ENCODE measurements around the gene MYO1D. TPM values are rescaled to one million over a fixed set of nuclear protein-coding genes. Genes with fewer than 3 reads are reported as not detected.
A peak's percentile ranks its signal among the peaks of the same experiment; 100 is the strongest.
"Not testable (repeated sequence)": the region's sequence is repeated elsewhere in the genome, so short reads cannot be mapped to it uniquely, and the experiment has no call there.

MYO1D gene
- 2.3 and 3.7 TPM in 2 replicates for total RNA-seq (2014; rRNA removed; shearing (Covaris generic))

DNA sequence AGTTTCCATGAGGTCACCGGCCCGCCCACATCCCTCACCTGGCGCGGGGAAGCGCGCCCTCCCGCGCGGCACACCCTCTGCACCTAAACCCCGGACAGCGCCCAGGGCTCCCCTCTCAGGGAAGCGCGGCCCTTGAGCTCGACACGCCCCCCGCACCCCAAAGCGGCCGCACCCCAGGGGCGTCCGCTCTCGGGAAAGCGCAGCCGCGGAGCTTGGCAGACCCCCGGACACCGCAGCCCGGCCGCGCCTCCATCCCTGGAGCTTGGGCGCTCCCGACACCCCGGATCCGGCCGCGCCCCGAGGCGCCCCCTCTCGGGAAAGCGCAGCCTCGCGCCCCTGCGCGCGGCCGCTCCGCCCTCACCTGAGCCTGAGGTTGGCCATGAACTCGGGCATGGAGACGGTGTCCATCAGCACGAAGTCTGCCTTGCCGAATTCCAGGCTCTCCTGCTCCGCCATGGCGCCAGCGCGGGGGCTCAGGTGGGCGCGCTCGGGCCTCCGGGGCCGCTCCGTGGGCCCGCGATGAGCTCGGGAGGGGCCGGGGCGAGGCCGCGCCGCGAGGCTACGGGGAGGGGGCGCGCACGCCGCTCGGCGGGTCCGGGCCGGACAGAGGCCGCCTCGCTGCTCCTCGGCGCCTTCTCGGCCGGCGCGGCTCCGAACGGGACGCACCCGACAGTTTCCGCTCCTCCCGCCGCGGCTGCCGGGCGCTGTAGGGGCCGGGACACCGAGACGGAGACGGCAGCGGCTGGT lies at the start of gene MYO1D:
MYO1D (minus strand) TSS at position 708 of the 747 bp plus-strand sequence; CDS start at position 456, 252 bp downstream.
- H3K4me3 ChIP-seq, result peak within 1 kb of the TSS; percentile 60
- no peak within 1 kb of the TSS for H3K27ac ChIP-seq
- H3K27me3 ChIP-seq, result no peaks in the 10 kb centered on the region
- no peaks in the 10 kb centered on the region for H3K4me1 ChIP-seq
- peak in 1 of 2 experiments; percentile 29 for DNase-seq
- H3K36me3 ChIP-seq, result no peaks in the 10 kb centered on the region
- H3K9me3 ChIP-seq (replicated peaks), result no peaks in the 10 kb centered on the region

DNA sequence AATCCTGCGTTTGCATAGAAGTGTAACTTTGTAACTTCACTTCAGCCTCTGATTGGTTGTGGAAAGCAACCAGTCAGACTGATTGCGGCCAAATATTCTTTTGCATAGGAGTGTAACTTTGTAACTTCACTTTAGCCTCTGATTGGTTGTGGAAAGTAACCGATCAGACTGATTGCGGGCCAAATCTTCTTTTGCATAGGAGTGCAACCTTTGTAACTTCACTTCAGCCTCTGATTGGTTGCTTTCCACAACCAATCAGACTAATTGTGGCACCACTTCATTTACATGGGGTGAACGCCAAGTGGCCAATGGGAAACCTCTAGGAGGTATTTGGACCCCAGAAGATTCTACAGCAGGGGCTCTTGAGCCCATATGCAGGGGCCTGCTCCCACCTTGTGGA lies 49.3 kb upstream of the MYO1D start:
- no peaks in the 10 kb centered on the region for H3K36me3 ChIP-seq
- H3K9me3 ChIP-seq (replicated peaks), result no peaks in the 10 kb centered on the region
- H3K4me3 ChIP-seq, result no peak overlapping the region

DNA sequence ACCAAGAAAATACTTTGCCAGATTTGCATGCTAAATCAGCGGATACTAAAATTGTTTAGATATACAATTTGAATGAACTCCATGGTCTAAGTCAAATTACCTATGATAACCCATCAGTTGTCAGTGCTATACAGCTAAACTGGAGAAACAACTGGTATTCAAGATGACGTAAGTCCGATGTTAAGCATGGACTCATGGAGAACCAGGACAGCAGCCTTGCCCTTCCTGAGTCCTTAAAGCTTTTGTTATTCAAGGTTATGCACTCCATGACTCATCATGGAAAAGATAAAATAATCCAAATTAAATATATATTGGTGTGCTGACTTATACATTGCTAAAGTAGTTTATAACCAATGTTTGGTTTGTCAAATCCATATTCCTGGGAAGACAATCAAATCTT lies 47.0 kb upstream of the MYO1D start:
- H3K4me1 ChIP-seq; H3K27ac ChIP-seq; H3K4me3 ChIP-seq; DNase-seq; H3K36me3 ChIP-seq; H3K27me3 ChIP-seq; H3K9me3 ChIP-seq (replicated peaks): not testable (repeated sequence)

More for the DNA sequence above, 49.3 kb upstream of the MYO1D start:
- no peaks in the 10 kb centered on the region for H3K27me3 ChIP-seq
- peak in 1 of 2 experiments; percentile 17 for DNase-seq
- no peak overlapping the region for H3K27ac ChIP-seq
- peaks cover 8% of the 10 kb centered on the region for H3K4me1 ChIP-seq

GRCh38 chr17:32921017-32921416 lies 44.1 kb upstream of the MYO1D start:
- peak; percentile 30 to 49 for DNase-seq
- Histone ChIP-seq H3K4me3 (no peak overlapping the region), H3K36me3 (no peaks in the 10 kb centered on the region), H3K27me3 (peaks cover 7% of the 10 kb centered on the region; the same call in 1 of the 2 replicates), H3K27ac (no peak overlapping the region), H3K9me3 (replicated peaks) (no peaks in the 10 kb centered on the region), H3K4me1 (peaks cover 7% of the 10 kb centered on the region; the same call in 1 of the 2 replicates)

DNA sequence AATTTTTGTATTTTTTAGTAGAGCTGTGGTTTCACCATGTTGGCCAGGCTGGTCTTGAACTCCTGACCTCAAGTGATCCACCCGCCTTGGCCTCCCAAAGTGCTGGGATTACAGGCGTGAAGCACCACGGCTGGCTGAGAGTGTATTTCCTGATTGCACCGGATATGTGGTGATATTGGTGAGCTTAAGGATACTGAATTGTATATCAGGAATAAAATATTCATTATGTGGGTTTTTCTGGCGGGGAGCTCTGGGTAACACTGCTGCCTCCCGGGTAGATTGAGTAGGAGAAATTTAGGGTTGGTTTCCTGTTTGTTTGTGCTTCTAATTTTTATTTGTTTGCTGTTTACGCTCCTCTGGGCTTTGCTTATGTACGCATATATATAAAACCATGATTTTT lies 43.4 kb upstream of the MYO1D start:
- Histone ChIP-seq H3K4me3 (no peak overlapping the region), H3K4me1 (peaks cover 7% of the 10 kb centered on the region; the same call in 1 of the 2 replicates), H3K9me3 (replicated peaks) (no peaks in the 10 kb centered on the region), H3K36me3 (no peaks in the 10 kb centered on the region), H3K27me3 (peaks cover 7% of the 10 kb centered on the region; the same call in 1 of the 2 replicates), H3K27ac (no peak overlapping the region)
- DNase-seq, result no peak

GRCh38 chr17:32919876-32920275 lies 43.0 kb upstream of the MYO1D start:
- not testable (repeated sequence) for H3K4me1 ChIP-seq; H3K4me3 ChIP-seq; H3K9me3 ChIP-seq (replicated peaks); H3K27ac ChIP-seq; H3K36me3 ChIP-seq; H3K27me3 ChIP-seq; DNase-seq

DNA sequence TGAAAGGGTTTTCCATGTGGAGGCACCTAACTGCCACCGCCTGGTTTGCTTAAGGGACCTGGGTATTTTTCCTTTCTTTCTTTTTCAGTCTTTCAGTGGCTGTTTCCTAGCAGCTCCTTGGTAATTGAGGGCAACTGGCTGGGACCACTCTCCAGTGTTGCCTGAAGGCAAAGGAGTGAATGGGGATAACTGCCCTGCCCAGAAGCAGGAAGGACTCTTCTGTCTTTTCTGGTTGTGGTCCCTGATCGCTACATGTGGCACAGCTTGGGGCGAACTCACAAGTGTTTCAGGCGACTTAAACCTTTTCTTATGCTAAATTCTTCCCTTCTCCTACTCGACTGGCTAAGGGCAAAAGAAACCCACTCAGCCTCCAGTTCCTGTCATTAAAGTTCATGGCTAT lies 40.9 kb upstream of the MYO1D start:
- Histone ChIP-seq H3K4me3 (no peak overlapping the region), H3K36me3 (no peaks in the 10 kb centered on the region), H3K27ac (no peak overlapping the region), H3K4me1 (peaks cover 7% of the 10 kb centered on the region; the same call in 1 of the 2 replicates), H3K27me3 (peaks cover 9% of the 10 kb centered on the region; the same call in 1 of the 2 replicates), H3K9me3 (replicated peaks) (no peaks in the 10 kb centered on the region)
- DNase-seq, result no peak

- no peaks in the 10 kb centered on the region for H3K9me3 ChIP-seq (replicated peaks)
- H3K4me1 ChIP-seq, result peaks cover 7% of the 10 kb centered on the region; the same call in 1 of the 2 replicates
- H3K4me3 ChIP-seq, result no peak overlapping the region
- peaks cover 12% of the 10 kb centered on the region; the same call in 1 of the 2 replicates for H3K27me3 ChIP-seq
- no peaks in the 10 kb centered on the region for H3K36me3 ChIP-seq
- no peak overlapping the region for H3K27ac ChIP-seq
- no peak for DNase-seq
Measured at GRCh38 chr17:32917081-32917480, 40.2 kb upstream of the MYO1D start.

- peaks cover 6% of the 10 kb centered on the region; the same call in 1 of the 2 replicates for H3K4me1 ChIP-seq
- H3K36me3 ChIP-seq, result no peaks in the 10 kb centered on the region
- no peak overlapping the region for H3K4me3 ChIP-seq
- no peaks in the 10 kb centered on the region for H3K9me3 ChIP-seq (replicated peaks)
- no peak for DNase-seq
- no peak overlapping the region for H3K27ac ChIP-seq
- H3K27me3 ChIP-seq, result peaks cover 20% of the 10 kb centered on the region
Measured at GRCh38 chr17:32916134-32916533, 39.2 kb upstream of the MYO1D start.

- Histone ChIP-seq H3K4me3 (no peak overlapping the region), H3K27me3 (peaks cover 20% of the 10 kb centered on the region), H3K9me3 (replicated peaks) (no peaks in the 10 kb centered on the region), H3K27ac (no peak overlapping the region), H3K36me3 (no peaks in the 10 kb centered on the region), H3K4me1 (0 out of 2 replicates have a peak, but pooled peaks cover 2% of the 10 kb centered on the region)
- DNase-seq, result no peak
Measured at GRCh38 chr17:32915245-32915644, 38.3 kb upstream of the MYO1D start.

DNA sequence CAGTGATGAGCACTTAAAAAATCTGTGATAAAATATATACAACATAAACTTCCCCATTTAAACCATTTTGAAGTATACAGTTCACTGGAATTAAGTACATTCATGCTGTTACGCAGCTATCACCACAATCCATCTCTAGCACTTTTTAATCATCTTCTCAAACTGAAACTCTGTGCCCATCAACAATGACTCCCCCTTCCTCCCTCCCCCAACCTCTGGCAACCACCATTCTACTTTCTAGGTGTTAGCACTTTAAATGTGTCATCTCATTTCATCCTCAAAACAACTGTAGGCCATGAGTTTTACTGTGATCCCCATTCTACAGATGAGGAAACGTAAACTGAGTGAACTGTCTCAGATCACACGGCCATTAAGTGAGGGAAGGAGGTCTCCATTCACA lies 37.3 kb upstream of the MYO1D start:
- no peaks in the 10 kb centered on the region for H3K36me3 ChIP-seq
- H3K4me1 ChIP-seq, result no peaks in the 10 kb centered on the region
- DNase-seq, result no peak
- H3K27ac ChIP-seq, result no peak overlapping the region
- no peak overlapping the region for H3K4me3 ChIP-seq
- no peaks in the 10 kb centered on the region for H3K9me3 ChIP-seq (replicated peaks)
- H3K27me3 ChIP-seq, result peaks cover 13% of the 10 kb centered on the region

DNA sequence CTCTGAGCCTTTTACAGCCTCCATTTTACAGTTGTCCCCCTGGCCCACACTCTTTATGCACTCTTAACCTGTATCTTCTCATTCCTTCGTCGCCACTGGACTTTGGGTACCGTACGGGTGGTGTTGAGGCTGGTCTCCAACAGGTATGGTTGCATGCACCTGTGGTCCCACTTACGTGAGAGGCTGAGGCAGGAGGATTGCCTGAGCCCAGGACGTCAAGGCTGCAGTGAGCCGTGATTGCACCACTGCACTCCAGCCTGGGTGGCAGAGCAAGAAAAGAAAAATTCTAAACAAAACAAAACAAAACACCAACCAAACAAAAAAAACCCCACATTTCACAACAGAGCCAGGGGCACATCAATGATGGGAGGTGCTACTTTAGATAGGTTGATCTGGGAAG lies 36.7 kb upstream of the MYO1D start:
- Histone ChIP-seq H3K36me3 (no peaks in the 10 kb centered on the region), H3K27ac (no peak overlapping the region), H3K4me3 (no peak overlapping the region), H3K4me1 (no peaks in the 10 kb centered on the region), H3K9me3 (replicated peaks) (no peaks in the 10 kb centered on the region), H3K27me3 (peaks cover 13% of the 10 kb centered on the region)
- DNase-seq, result no peak

GRCh38 chr17:32912218-32912897 lies 35.4 kb upstream of the MYO1D start:
- no peaks in the 10 kb centered on the region for H3K9me3 ChIP-seq (replicated peaks)
- H3K27me3 ChIP-seq, result peaks cover 13% of the 10 kb centered on the region
- no peak overlapping the region for H3K27ac ChIP-seq
- no peak overlapping the region for H3K4me3 ChIP-seq
- no peaks in the 10 kb centered on the region for H3K4me1 ChIP-seq
- H3K36me3 ChIP-seq, result no peaks in the 10 kb centered on the region
- DNase-seq, result peak; percentile 29 to 52

DNA sequence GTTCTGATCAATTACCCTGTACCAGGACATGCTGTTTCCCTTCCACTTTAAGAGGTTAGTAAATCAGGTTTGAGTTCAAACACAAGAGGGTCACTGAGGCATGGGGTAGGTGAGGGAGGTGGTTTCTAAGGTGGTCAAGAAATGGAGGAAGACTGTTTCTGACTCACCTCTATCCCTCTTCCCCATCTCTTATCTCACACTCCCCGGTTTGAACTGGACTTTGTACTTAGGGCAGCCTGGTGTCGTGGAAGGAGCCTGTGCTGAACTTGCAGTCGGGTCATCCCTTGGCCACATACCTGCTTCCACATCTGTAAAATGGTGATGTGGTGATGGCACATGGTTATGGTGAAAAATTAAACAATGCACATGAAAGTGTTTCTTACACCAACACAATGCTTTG lies 33.8 kb upstream of the MYO1D start:
- no peak for DNase-seq

DNA sequence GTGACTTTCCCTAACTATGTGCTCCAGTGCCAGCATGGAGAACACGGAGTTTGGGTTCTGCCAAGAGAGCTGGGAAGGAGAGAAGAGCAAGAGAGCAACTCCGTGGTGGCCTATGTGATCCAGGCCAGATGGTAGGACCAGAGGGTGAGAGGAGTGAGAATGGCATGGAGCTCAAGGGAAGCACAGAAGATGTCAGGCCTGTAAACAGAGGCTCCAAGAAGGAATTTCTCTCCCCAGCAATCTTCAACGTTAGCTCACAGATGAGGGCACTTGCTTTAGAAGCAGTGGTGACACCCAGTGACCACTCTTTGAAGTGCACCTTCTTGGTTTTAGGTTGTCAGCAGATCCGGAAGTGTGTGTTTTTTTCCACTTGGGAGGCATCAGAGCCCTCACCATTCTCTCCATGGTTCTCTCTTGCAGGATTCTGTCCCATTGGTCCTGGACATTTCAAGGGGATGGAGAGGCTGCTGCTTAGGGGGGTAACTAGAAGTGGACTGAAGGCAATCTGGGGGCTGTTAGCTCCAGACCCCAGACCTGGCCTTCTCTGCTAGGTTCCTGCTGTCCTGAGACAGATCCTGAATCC lies 33.0 kb upstream of the MYO1D start:
- Histone ChIP-seq H3K9me3 (replicated peaks) (no peaks in the 10 kb centered on the region), H3K27me3 (peaks cover 13% of the 10 kb centered on the region), H3K4me1 (no peaks in the 10 kb centered on the region), H3K36me3 (no peaks in the 10 kb centered on the region), H3K4me3 (no peak overlapping the region), H3K27ac (no peak overlapping the region)
- peak; percentile 60 to 73 for DNase-seq

More for the DNA sequence above, 33.8 kb upstream of the MYO1D start:
- Histone ChIP-seq H3K27me3 (peaks cover 13% of the 10 kb centered on the region), H3K4me1 (no peaks in the 10 kb centered on the region), H3K36me3 (no peaks in the 10 kb centered on the region), H3K9me3 (replicated peaks) (no peaks in the 10 kb centered on the region), H3K27ac (no peak overlapping the region), H3K4me3 (no peak overlapping the region)

Measured in SJCRH30 (cell line).